ENCODE measurements around the gene DOCK4. TPM values are rescaled to one million over a fixed set of nuclear protein-coding genes. Genes with fewer than 3 reads are reported as not detected.

DOCK4 gene
- polyA plus RNA-seq, 1 donor (not counting 4 experiments of a cell fraction or from before 2014, with no cell fraction given), result 13.9 TPM

DNA sequence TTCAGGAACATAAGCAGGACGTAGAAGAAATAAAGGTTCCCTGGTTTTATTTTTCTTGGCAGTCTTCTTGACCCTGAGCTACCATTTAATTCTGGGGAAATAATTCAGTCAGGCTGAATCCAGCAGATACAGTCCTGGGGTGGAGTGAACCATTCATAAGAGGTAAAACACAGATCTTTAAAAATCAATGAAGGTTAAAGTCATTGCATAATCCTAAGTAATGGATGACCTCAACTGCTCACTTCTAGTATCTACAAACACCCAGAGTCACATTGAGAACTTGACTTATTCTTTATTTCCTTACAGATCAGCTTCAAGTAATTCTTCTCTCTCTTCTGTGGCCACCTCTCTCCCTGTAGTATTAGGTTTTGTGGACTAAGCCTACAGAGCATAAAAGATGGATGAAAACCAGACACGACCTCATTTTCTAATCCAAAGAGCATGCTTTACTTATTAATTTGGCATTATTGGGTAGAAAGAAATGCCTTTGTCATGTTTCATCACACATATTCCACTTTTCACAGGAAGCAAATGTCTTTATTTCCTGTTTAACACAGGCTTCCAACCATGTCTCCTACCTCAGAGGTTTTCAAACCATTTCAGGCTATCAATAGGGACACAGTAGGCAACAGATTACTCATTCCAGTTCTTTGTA lies 461.6 kb downstream of the DOCK4 start:
- TF ChIP-seq EZH2 (IDR thresholded peaks at IDR 0.05; ENCODE audit: low read length) (no peak), CTCF (optimal IDR thresholded peaks at IDR 0.05 in 1 of 3, IDR thresholded peaks at IDR 0.05 in 1 of 3, conservative IDR thresholded peaks at IDR 0.05 in 1 of 3; ENCODE audit: extremely low read depth in 1 of 3, insufficient read depth in 2 of 3, low read length in 3 of 3) (no peak)
- Histone ChIP-seq H3K36me3 (ENCODE audit: control insufficient read depth in 2 of 2, extremely low read depth in 1 of 2, insufficient read depth in 2 of 2, low read length in 2 of 2) (peaks cover 3% of the 10 kb centered on the region in 2 experiments), H3K9me3 (ENCODE audit: control insufficient read depth, low read depth, low read length) (no peaks in the 10 kb centered on the region), H3K27me3 (ENCODE audit: control insufficient read depth, extremely low read depth, insufficient read depth, low read length) (no peaks in the 10 kb centered on the region), H3K4me2 (ENCODE audit: control insufficient read depth, extremely low read depth, insufficient read depth, low read depth, low read length) (no peak overlapping the region), H2AFZ (ENCODE audit: control insufficient read depth, low read length) (no peak overlapping the region), H3K9ac (ENCODE audit: control insufficient read depth, extremely low read depth, insufficient read depth, low read length) (no peak overlapping the region), H3K4me1 (ENCODE audit: control insufficient read depth, extremely low read depth, insufficient read depth, low read length) (no peaks in the 10 kb centered on the region), H4K20me1 (ENCODE audit: control insufficient read depth, extremely low read depth, insufficient read depth, low read length) (no peaks in the 10 kb centered on the region), H3K4me3 (ENCODE audit: control insufficient read depth in 2 of 3, extremely low read depth in 1 of 3, insufficient read depth in 2 of 3, low read depth in 1 of 3, low read length in 3 of 3) (no peak overlapping the region), H3K27ac (ENCODE audit: control insufficient read depth, insufficient read depth, low read length) (no peak overlapping the region), H3K79me2 (ENCODE audit: control insufficient read depth, insufficient read depth, low read length) (no peaks in the 10 kb centered on the region), H3K9me1 (ENCODE audit: control insufficient read depth, extremely low read depth, insufficient read depth, low read length) (no peaks in the 10 kb centered on the region)
- dilution Hi-C loops (cut with MboI; ENCODE audit: extremely low pct_ligation_motif_present, low sequenced_read_pairs), result no loop called here
- FAIRE-seq (no peak), DNase-seq (ENCODE audit: low read depth, low spot score) (no peak)

DNA sequence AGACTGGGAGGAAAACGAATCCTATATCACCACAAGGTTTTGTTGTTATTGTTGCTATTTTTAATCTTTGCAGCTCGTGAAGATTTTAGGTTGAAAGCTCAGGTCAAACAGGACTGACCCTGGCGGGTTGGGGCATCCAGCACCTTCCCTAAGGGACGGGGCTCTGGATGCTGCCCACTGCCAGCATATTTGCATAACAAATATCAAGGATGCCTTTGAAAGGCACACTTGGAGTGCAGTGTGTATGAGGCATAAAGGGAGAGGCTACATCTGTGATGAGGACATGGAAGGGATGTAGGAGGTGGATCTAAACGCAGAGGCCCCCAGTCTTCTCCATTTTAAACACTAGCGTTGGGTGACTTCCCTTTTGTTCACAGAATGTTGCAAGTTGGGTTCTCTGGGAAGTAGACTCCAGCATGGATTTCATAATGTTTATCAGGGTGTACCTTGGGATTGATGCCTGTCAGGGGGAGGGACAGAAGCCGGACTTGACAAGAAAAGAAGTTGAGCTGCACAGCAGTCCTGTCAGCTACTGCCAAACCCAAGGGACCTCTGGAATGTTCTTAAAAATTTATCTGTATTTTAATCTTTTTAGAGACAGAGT lies 462.9 kb downstream of the DOCK4 start:
- H3K9me1 ChIP-seq (ENCODE audit: control insufficient read depth, extremely low read depth, insufficient read depth, low read length), result no peaks in the 10 kb centered on the region
- H2AFZ ChIP-seq (ENCODE audit: control insufficient read depth, low read length), result no peak overlapping the region
- TF ChIP-seq CTCF (optimal IDR thresholded peaks at IDR 0.05 in 1 of 3, IDR thresholded peaks at IDR 0.05 in 1 of 3, conservative IDR thresholded peaks at IDR 0.05 in 1 of 3; ENCODE audit: extremely low read depth in 1 of 3, insufficient read depth in 2 of 3, low read length in 3 of 3) (no peak), EZH2 (IDR thresholded peaks at IDR 0.05; ENCODE audit: low read length) (no peak)
- H3K4me3 ChIP-seq (ENCODE audit: control insufficient read depth in 2 of 3, extremely low read depth in 1 of 3, insufficient read depth in 2 of 3, low read depth in 1 of 3, low read length in 3 of 3), result no peak overlapping the region
- no peak overlapping the region for H3K9ac ChIP-seq (ENCODE audit: control insufficient read depth, extremely low read depth, insufficient read depth, low read length)
- peaks cover 4 to 6% of the 10 kb centered on the region in 2 experiments for H3K36me3 ChIP-seq (ENCODE audit: control insufficient read depth in 2 of 2, extremely low read depth in 1 of 2, insufficient read depth in 2 of 2, low read length in 2 of 2)
- no peaks in the 10 kb centered on the region for H3K9me3 ChIP-seq (ENCODE audit: control insufficient read depth, low read depth, low read length)
- no peak overlapping the region for H3K27ac ChIP-seq (ENCODE audit: control insufficient read depth, insufficient read depth, low read length)
- no peak overlapping the region for H3K4me2 ChIP-seq (ENCODE audit: control insufficient read depth, extremely low read depth, insufficient read depth, low read depth, low read length)
- H3K27me3 ChIP-seq (ENCODE audit: control insufficient read depth, extremely low read depth, insufficient read depth, low read length), result no peaks in the 10 kb centered on the region
- no peaks in the 10 kb centered on the region for H4K20me1 ChIP-seq (ENCODE audit: control insufficient read depth, extremely low read depth, insufficient read depth, low read length)
- no peak for FAIRE-seq
- dilution Hi-C loops (cut with MboI; ENCODE audit: extremely low pct_ligation_motif_present, low sequenced_read_pairs), result no loop called here
- no peaks in the 10 kb centered on the region for H3K79me2 ChIP-seq (ENCODE audit: control insufficient read depth, insufficient read depth, low read length)
- H3K4me1 ChIP-seq (ENCODE audit: control insufficient read depth, extremely low read depth, insufficient read depth, low read length), result no peaks in the 10 kb centered on the region
- DNase-seq (ENCODE audit: low read depth, low spot score), result no peak
